Astrocyte (in vitro differentiated cells and primary cell): ENCODE data around the gene MYO9A. TPM values are rescaled to one million over a fixed set of nuclear protein-coding genes. Genes with fewer than 3 reads are reported as not detected.

ENCODE experiments used
- DNase-seq: peaks from one replicate; pipeline ENCODE4 v3.0.0-alpha.2; 2010; ENCODE audit warnings: low read depth
- FAIRE-seq: peaks from 2 replicates; lab custom pipeline; 2011; peaks lifted over from hg19 to GRCh38; lab: Jason Lieb, UNC
- H2AFZ ChIP-seq: 2 replicates; pipeline ENCODE4 v1.6.0; 2012; ENCODE audit warnings: low read depth, low read length, inconsistent platforms
- H3K27ac ChIP-seq: 2 replicates; pipeline ENCODE4 v1.5.1; 2011; ENCODE audit warnings: low read depth, low read length, inconsistent platforms
- H3K27me3 ChIP-seq: 2 replicates; pipeline ENCODE4 v1.6.0; 2011; ENCODE audit warnings: low read length, inconsistent platforms; ENCODE audit not compliant: insufficient read depth
- H3K36me3 ChIP-seq: 2 replicates; pipeline ENCODE4 v1.5.1; 2011; ENCODE audit warnings: low read length, inconsistent platforms; ENCODE audit not compliant: insufficient read depth
- H3K4me1 ChIP-seq: 2 replicates; pipeline ENCODE4 v1.5.1; 2011; ENCODE audit warnings: low read length, inconsistent platforms; ENCODE audit not compliant: insufficient read depth
- H3K4me2 ChIP-seq: 2 replicates; pipeline ENCODE4 v1.6.0; 2012; ENCODE audit warnings: low read length, inconsistent platforms
- H3K4me3 ChIP-seq: 2 replicates; pipeline ENCODE4 v1.5.1; 2011; ENCODE audit warnings: low read depth, mild to moderate bottlenecking, low read length, inconsistent platforms; ENCODE audit not compliant: insufficient read depth
- H3K79me2 ChIP-seq: 2 replicates; pipeline ENCODE4 v1.6.0; 2012; ENCODE audit warnings: mild to moderate bottlenecking, low read length, inconsistent platforms; ENCODE audit not compliant: insufficient read depth
- H3K9ac ChIP-seq: 2 replicates; pipeline ENCODE4 v1.6.0; 2012; ENCODE audit warnings: mild to moderate bottlenecking, low read length, inconsistent platforms
- H3K9me3 ChIP-seq: 2 replicates; pipeline ENCODE4 v1.5.1; 2012; ENCODE audit warnings: low read depth, mild to moderate bottlenecking, low read length, inconsistent platforms; ENCODE audit not compliant: insufficient read depth
- H4K20me1 ChIP-seq: 2 replicates; pipeline ENCODE4 v1.6.0; 2012; ENCODE audit warnings: low read length, inconsistent platforms; ENCODE audit not compliant: insufficient read depth
- H3K27ac Mint-ChIP-seq: one replicate; pipeline ENCODE4 v1.8.0; 2021; ENCODE audit warnings: mild to moderate bottlenecking, mixed read lengths; ENCODE audit not compliant: unreplicated experiment
- H3K27me3 Mint-ChIP-seq: one replicate; pipeline ENCODE4 v1.8.0; 2021; ENCODE audit warnings: low read depth, mixed read lengths; ENCODE audit not compliant: unreplicated experiment
- H3K36me3 Mint-ChIP-seq: one replicate; pipeline ENCODE4 v1.8.0; 2021; ENCODE audit warnings: low read depth, mixed read lengths; ENCODE audit not compliant: unreplicated experiment
- H3K4me1 Mint-ChIP-seq: one replicate; pipeline ENCODE4 v1.8.0; 2021; ENCODE audit warnings: low read depth, mixed read lengths; ENCODE audit not compliant: unreplicated experiment
- H3K4me3 Mint-ChIP-seq: one replicate; pipeline ENCODE4 v1.8.0; 2021; ENCODE audit warnings: mild to moderate bottlenecking, moderate library complexity, mixed read lengths; ENCODE audit not compliant: unreplicated experiment
- H3K9me3 Mint-ChIP-seq: one replicate; pipeline ENCODE4 v1.8.0; 2021; ENCODE audit warnings: mild to moderate bottlenecking, mixed read lengths; ENCODE audit not compliant: unreplicated experiment
- CTCF ChIP-seq: IDR thresholded peaks from 2 replicates; pipeline ENCODE4 v1.5.1; 2011; ENCODE audit warnings: low read depth, mild to moderate bottlenecking, inconsistent platforms, low read length, moderate library complexity; ENCODE audit not compliant: insufficient read depth
- EZH2 ChIP-seq: IDR thresholded peaks from 2 replicates; pipeline ENCODE4 v1.6.1; 2012; ENCODE audit warnings: mild to moderate bottlenecking, low read length, inconsistent platforms; ENCODE audit not compliant: insufficient read depth
- total RNA-seq: library from RNA; stranded (reverse); gene quantifications from 2 replicates; pipeline ENCODE4 v1.2.1, GENCODE V29; 2021

Gene MYO9A
- total RNA-seq, 1 donor from 2014 or later: 26.4 TPM

- Mint-ChIP-seq H3K4me3 (no peak overlapping the region), H3K9me3 (peaks cover 6% of the 10 kb centered on the region), H3K36me3 (no peaks in the 10 kb centered on the region), H3K4me1 (peaks cover 24% of the 10 kb centered on the region), H3K27me3 (no peaks in the 10 kb centered on the region), H3K27ac (no peak overlapping the region)
- Histone ChIP-seq H3K36me3 (no peaks in the 10 kb centered on the region), H3K9me3 (no peaks in the 10 kb centered on the region), H3K27me3 (no peaks in the 10 kb centered on the region), H4K20me1 (peaks cover 27% of the 10 kb centered on the region), H2AFZ (no peak overlapping the region), H3K9ac (no peak overlapping the region), H3K4me1 (no peaks in the 10 kb centered on the region), H3K4me2 (no peak overlapping the region), H3K27ac (no peak overlapping the region), H3K79me2 (peaks cover 48% of the 10 kb centered on the region), H3K4me3 (no peak overlapping the region)
- DNase-seq: no peak
- FAIRE-seq: no peak
- TF ChIP-seq EZH2 (no peak), CTCF (no peak)
Observed at GRCh38 chr15:72063186-72063585, 54.8 kb downstream of the MYO9A start.

GRCh38 chr15:72062319-72062718 is 55.6 kb downstream of the MYO9A start:
- TF ChIP-seq CTCF (no peak), EZH2 (no peak)
- Mint-ChIP-seq H3K9me3 (peaks cover 6% of the 10 kb centered on the region), H3K27ac (no peak overlapping the region), H3K36me3 (no peaks in the 10 kb centered on the region), H3K27me3 (no peaks in the 10 kb centered on the region), H3K4me3 (no peak overlapping the region), H3K4me1 (peaks cover 30% of the 10 kb centered on the region)
- Histone ChIP-seq H3K4me1 (no peaks in the 10 kb centered on the region), H3K27ac (no peak overlapping the region), H3K27me3 (no peaks in the 10 kb centered on the region), H4K20me1 (peaks cover 27% of the 10 kb centered on the region), H3K9me3 (no peaks in the 10 kb centered on the region), H2AFZ (no peak overlapping the region), H3K4me2 (no peak overlapping the region), H3K36me3 (no peaks in the 10 kb centered on the region), H3K79me2 (peaks cover 48% of the 10 kb centered on the region), H3K4me3 (no peak overlapping the region), H3K9ac (no peak overlapping the region)
- FAIRE-seq (no peak), DNase-seq (no peak)

GRCh38 chr15:72060687-72061250 is 57.2 kb downstream of the MYO9A start:
- peaks cover 31% of the 10 kb centered on the region for H3K4me1 Mint-ChIP-seq
- no peak overlapping the region for H2AFZ ChIP-seq
- H3K9me3 Mint-ChIP-seq: peaks cover 6% of the 10 kb centered on the region
- H3K27me3 Mint-ChIP-seq: no peaks in the 10 kb centered on the region
- H3K4me2 ChIP-seq: no peak overlapping the region
- no peaks in the 10 kb centered on the region for H3K9me3 ChIP-seq
- H3K27ac ChIP-seq: no peak overlapping the region
- H3K4me1 ChIP-seq: no peaks in the 10 kb centered on the region
- TF ChIP-seq EZH2 (no peak), CTCF (no peak)
- DNase-seq (no peak), FAIRE-seq (no peak)
- no peak overlapping the region for H3K4me3 ChIP-seq
- peaks cover 32% of the 10 kb centered on the region for H4K20me1 ChIP-seq
- H3K36me3 ChIP-seq: no peaks in the 10 kb centered on the region
- peaks cover 44% of the 10 kb centered on the region for H3K79me2 ChIP-seq
- H3K36me3 Mint-ChIP-seq: no peaks in the 10 kb centered on the region
- no peak overlapping the region for H3K27ac Mint-ChIP-seq
- no peak overlapping the region for H3K4me3 Mint-ChIP-seq
- H3K9ac ChIP-seq: no peak overlapping the region
- no peaks in the 10 kb centered on the region for H3K27me3 ChIP-seq
